Upper lobe of left lung (tissue), 4 donors: ENCODE measurements around the gene PLSCR1.
A peak's percentile ranks its signal among the peaks of the same experiment; 100 is the strongest.

Experiments used
- POLR2A ChIP-seq, 4 donors: fragments of 450-650 bp; IDR thresholded peaks; one replicate each; pipeline ENCODE4 v1.5.1; 2016 to 2017; ENCODE audit warnings: antibody characterized with exemption in 4 of 4, mild to moderate bottlenecking in 2 of 4
- POLR2AphosphoS5 ChIP-seq, 2 donors: sonication (generic); formaldehyde crosslinking; IDR thresholded peaks; one replicate each; pipeline ENCODE4 v1.5.1; 2017; ENCODE audit warnings: antibody characterized with exemption in 2 of 2

DNA sequence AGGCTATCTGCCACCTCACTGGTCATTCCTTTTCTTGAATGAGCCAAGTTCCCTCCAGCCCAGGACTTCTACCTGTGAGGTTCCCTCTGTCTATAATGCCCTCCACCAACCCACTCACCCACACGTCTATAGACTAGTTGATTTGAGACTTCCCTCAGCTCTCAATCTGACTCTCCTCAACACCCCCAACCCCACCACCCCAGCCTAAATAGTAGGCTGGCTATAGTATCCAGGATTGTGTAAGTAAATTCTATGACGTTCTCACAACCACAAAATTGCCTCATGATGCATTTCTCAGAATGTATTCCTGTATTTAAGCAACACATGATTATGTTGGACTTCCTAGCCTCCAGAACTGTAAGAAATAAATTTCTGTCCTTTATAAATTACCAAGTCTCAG, 2.2 kb downstream of the PLSCR1 start:
- TF ChIP-seq POLR2A (IDR thresholded peaks at IDR 0.05) (peak in 2 of 4 donors; percentile 24 to 60), POLR2AphosphoS5 (IDR thresholded peaks at IDR 0.05) (peak in 1 of 2 donors; percentile 86)
